Mesenteric fat pad (tissue), 1 donor: Measurements from ENCODE around the gene PTPRN2. TPM values are rescaled to one million over a fixed set of nuclear protein-coding genes. Genes with fewer than 3 reads are reported as not detected.
A peak's percentile ranks its signal among the peaks of the same experiment; 100 is the strongest.

Experiments
- DNase-seq: peaks from one replicate; pipeline ENCODE4 v3.0.0-alpha.2; 2020; ENCODE audit warnings: low spot score
- total RNA-seq: library from RNA; stranded (reverse); fragmentation: NEBNext Ultra II Directional; extraction: Animal tissue kit (Norgen Biotek cat#: 25700); gene quantifications from one replicate; pipeline ENCODE4 v1.2.1, GENCODE V29; 2021
- donor health status: DM: yes; HTN: yes; CAD: no.

PTPRN2 gene
- total RNA-seq, 1 donor from 2014 or later: 2.6 TPM

DNA sequence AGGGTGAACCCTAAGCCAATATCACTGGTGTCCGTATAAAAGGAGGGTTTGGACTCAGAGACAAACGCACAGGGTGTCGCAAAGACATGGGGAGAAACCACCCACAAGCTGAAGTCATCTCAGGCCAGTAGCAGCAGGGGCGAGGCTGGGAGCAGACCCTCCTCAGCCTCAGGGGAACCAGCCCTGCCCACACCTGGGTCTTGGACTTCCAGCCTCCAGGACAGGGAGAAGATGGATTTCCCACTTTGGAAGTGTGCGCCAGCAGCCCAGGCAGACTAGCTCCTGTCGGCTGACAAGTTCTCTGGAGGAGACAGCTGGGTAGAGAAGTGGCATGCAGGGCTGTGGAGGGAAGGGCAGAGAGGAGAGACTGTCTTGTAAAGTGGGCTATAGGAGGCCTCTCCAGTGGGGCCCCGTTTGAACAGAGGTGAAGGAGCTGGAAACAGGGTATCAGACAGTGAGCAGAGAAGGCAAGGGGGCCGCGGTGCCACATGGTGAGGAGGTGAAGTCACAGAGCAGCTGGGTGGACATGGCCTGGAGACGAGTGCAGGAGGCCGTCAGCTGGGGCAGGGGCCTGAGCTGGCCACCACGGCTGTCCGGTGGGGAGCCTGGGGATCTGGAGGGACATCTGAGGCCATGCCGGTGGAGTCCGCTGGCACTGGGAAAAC lies 475.6 kb downstream of the PTPRN2 start:
- DNase-seq: peak; percentile 72

DNA sequence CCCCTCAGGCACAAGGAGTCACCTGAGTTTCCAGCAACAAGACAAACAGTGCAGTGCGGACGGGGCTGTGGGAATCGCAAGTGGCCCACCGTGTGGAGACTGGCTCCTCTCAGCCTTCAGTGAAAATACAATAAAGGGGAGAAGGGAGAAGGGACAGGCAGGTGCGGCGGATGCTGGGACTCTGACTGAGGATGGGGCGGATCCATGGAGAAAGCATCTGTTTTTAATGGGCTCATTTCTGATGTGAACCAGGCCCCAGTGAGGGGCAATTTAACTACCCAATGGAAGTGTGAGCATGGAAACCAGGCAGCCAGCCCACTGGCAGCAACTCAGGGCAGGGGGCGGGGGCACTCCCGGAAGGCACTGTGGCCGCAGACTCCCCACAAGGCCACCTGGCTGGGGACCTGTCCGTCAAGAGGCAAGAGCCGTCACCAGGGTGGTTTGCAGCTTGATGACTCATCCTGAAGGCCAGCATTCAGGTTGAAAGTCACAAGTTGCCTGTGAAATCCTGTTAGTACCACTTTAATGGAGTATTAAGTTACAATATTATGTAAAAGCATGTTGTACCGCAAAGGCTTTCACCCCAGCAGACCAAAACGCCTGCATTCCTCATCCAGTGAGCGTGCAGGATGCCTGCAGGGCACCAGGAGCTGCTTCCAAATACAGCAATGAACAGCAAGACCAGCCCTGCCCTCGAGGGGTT lies 476.4 kb downstream of the PTPRN2 start:
- peak; percentile 37 for DNase-seq

DNA sequence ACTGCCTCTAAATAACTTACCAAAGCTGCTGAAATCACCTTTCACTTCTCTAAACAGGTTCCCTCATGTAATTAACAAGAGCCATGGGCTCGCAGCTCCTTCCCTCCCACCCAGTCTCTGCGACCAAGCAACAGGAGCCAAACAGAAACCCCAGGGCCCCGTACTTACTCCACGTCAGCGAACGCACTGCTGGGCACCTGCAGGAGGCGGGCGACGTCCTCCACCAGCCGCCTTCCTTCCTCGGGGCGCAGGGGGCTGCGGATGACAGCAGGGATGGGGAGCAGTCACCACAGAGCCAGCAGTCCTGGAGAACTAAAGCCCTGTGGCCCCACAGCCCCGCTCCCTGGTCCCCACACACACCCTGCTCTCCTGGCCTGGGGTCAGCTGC lies 477.0 kb downstream of the PTPRN2 start:
- peak; percentile 69 for DNase-seq

DNA sequence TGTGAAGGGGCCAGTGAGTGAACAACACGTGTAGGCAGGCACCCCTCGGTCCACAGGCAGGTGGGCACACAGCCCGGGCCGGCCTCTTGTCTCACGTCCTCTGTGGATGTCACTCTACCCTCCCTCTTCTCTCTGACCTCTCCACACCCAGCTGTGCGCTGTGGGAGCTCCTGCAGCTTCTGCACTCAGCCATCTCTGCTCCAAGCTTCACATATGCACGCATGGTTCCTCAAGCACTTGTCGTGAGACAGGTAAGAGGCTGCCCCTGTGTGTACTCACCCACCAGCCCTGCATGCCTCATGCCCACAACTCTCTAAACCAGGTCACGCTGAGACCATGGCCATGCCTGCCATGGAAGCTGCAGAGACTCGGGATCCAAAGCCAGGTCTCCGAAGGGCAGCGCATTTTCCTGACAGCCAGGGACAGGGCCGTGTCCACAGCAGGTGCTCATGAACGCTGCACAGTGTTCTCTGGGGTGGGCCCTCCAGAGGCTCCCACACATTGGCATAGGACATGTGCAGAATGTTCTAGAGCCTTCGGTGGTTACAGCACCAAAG lies 477.5 kb downstream of the PTPRN2 start:
- peak; percentile 60 for DNase-seq

GRCh38 chr7:158109364-158110033 lies 478.1 kb downstream of the PTPRN2 start:
- DNase-seq: peak; percentile 12

DNA sequence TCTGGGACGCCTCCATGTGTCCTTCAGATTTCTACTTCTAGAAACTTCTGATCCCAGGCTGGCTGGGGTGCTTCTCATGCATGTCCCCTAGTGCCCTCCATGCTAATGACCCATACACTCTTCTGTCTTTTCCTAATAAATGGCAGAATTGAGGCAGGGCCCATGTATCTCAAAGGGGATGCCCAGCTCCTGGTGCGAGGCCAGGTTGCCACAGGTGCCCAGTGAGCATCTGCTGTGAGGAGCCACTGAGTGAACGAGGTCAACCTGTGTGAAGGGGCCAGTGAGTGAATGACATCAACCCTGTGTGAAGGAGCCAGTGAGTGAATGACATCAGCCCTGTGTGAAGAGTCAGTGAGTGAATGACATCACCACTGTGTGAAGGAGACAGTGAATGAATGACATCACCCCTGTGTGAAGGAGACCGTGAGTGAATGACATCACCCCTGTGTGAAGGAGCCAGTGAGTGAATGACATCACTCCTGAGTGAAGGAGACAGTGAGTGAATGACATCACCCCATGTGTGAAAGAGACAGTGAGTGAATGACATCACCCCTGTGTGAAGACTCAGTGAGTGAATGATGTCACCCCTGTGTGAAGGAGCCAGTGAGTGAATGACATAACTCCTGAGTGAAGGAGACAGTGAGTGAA lies 478.9 kb downstream of the PTPRN2 start:
- peak; percentile 62 for DNase-seq

DNA sequence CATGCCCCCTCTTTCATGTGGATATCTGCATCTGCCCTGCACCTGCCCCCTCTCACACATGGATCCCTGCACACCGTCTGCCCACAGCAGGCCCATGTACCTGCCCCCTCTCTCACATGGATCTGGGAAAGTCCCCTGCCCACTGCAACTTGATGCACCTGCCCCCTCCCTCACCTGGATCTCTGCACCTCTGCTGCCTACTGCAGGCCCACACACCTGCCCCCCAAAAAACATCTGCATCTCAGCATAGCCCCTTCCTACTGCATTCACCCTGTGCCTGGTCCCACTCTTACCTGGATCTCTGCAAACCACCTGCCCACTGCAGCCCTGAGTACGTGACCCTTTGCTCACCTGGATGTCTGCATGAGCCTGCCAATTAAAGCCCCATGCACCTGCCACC lies 479.8 kb downstream of the PTPRN2 start:
- DNase-seq: peak; percentile 26

- DNase-seq: peak; percentile 26
Observed at GRCh38 chr7:158106272-158106671, 481.4 kb downstream of the PTPRN2 start.

GRCh38 chr7:158103378-158103777 lies 484.2 kb downstream of the PTPRN2 start:
- DNase-seq: peak; percentile 59

DNA sequence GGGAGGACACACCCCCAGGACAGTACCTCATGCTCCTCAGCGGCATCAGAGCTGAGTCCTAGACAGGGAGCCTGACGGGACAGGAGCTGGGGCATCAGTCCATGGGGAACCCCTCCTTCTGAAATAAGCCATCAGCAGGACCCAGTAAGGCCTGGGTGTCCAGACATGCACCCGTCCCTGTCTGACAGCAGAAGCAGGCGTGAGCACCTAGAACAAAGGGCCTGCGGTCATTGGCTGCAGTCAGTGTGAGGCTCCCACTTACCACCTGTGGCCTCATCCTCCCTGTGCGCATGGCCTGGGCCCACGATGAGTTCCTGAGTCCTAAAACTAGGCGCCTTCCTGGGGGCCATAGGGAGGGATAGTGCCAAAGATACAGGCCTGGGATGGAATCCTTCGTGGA lies 484.7 kb downstream of the PTPRN2 start:
- peak; percentile 33 for DNase-seq

DNA sequence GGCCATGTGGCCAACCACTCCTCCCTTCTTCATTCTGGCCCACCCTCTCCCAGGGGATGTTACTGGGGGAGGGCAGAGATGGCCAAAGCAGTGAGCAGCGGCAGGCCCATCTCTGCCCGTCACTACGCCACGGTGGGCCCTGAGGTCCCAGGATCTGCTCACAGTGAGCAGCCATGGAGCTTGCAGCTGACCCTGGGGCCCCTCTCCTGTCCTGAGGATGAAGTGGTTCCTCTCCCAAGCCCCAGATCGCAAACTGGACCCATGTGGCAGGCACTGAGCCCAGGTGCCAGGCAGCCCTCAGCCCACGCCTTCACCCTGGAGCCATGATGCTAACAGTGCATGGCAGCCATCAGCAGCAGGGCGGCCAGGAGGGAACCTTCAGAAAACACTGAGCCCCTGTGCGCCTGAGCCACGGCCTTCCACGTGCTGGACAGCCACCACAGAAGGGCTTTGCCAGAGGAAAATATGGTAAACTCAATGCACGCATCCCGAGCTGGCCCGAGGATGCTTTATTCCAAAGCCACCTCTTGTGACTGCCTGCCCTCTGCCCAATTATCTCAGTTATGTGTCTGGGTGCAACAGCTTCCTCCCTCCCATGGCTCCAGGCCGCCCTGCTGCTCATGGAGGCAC lies 485.7 kb downstream of the PTPRN2 start:
- DNase-seq: peak; percentile 53

DNA sequence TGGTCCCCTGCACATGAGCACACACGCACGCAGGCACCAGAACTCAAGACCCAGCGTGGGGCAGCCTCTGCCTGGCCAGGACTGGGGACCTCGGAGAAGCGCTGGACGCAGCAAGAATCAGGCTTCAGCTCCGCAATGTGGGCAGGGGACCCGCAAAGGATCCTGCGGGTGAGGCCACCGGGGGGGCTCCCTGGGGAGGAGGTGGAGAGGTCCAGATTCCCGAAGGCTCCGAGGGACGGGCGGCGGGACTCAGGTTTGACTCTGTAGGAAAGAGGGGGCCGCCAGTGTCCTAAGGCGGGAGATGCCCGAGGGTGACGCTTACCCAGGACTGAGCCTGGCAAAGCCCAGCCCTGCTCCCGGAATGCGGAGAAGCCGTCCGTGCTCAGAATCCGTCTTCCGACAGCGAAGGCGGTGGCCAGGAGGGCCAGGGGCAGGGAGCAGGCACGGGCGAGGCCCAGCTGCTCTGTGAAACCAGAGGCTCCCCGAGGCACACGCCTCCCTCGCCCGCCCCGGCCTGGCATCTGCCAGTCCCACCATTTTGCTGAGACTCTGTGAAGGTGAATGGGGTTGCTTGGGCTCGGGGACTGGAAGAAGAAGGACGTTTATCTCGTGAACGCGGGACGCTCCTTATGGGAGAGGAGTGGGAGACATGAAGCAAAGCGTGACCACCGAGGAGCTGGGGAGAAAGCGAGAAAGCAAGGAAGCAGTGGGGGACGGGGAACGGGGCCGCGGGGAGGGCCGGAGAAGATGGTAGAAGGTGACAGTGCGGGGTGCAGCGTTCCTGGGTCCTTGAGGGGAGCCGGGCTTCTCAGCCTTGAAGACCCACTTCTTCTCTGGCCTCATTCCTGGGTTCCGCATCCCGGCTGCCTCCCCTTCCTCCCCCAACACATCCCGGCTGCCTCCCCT lies 489.2 kb downstream of the PTPRN2 start:
- DNase-seq: peak; percentile 88

GRCh38 chr7:158097453-158098124 lies 490.0 kb downstream of the PTPRN2 start:
- DNase-seq: peak; percentile 78

- DNase-seq: peak; percentile 78
Observed at GRCh38 chr7:158097106-158097452, 490.5 kb downstream of the PTPRN2 start.

- DNase-seq: peak; percentile 75
Observed at GRCh38 chr7:158096582-158096981, 491.0 kb downstream of the PTPRN2 start.

DNA sequence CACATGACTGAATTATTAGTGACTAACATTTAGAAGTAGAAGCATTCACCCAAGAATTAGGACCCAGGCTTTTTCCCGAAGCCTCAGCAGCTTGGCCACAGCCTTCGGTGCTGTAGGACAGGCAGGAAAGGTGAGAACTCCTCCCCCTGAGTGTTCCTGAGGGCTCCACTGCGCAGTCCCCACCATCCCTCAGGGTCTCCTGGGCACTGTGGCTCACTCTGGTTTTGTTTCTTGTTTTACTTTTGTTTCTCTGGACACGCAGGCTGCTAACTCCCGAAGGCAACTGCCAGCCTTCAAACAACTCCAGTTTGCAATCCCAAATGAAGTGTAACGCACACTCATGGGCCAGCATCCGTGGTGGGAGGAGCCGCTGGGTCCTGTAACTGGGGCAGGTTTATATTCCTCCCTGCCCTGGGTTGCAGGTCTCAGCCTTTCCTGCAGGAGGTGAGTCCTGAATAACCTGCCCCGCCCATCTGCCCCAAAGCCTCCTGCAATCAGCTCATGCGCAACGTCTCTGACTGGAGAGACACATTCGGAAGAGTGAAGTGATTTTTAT lies 492.9 kb downstream of the PTPRN2 start:
- peak; percentile 43 for DNase-seq

GRCh38 chr7:158094046-158094445 lies 493.6 kb downstream of the PTPRN2 start:
- DNase-seq: peak; percentile 51

- DNase-seq: peak; percentile 49
Observed at GRCh38 chr7:158093156-158093796, 494.3 kb downstream of the PTPRN2 start.

- DNase-seq: peak; percentile 47
Observed at GRCh38 chr7:158087196-158087595, 500.4 kb downstream of the PTPRN2 start.
